GM12892 (cell line): Measurements from ENCODE around the gene SMOC2.

Experiments used
- DNase-seq: peaks from one replicate; pipeline ENCODE4 v3.0.0; 2011; ENCODE audit not compliant: insufficient read length
- FAIRE-seq: peaks from 2 replicates; lab custom pipeline; 2011; peaks lifted over from hg19 to GRCh38; lab: Jason Lieb, UNC
- POLR2A ChIP-seq: IDR thresholded peaks from 2 replicates; pipeline ENCODE4 v1.6.1; 2011; ENCODE audit warnings: low read depth, low read length, control low read depth
- POLR2AphosphoS5 ChIP-seq: IDR thresholded peaks from 2 replicates; pipeline ENCODE4 v1.6.1; 2011; ENCODE audit warnings: low read depth, low read length, control low read depth
- TAF1 ChIP-seq: IDR thresholded peaks from 2 replicates; pipeline ENCODE4 v1.6.1; 2011; ENCODE audit warnings: low read depth, mild to moderate bottlenecking, control low read depth, low read length, borderline replicate concordance

Gene SMOC2

DNA sequence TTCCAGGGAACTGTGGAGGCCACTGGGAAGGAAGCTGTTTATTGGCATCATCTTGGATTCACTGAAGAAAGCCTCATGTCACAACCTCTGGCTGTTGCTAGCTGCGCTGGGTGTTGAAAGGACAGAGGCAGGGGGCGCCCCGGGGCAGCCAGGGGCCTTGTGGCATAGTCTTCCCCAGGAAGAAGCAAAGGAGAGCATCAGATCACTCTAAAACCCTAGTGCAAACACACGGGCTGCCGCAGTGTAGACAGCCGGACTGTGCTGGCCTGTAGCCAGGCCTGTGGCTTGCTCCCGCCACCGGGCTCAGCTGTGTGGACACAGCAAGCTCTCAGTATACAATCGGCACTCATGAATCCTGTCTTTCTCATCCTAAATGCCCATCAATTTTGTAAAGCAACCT, 23.8 kb upstream of the SMOC2 start:
- FAIRE-seq: no peak

DNA sequence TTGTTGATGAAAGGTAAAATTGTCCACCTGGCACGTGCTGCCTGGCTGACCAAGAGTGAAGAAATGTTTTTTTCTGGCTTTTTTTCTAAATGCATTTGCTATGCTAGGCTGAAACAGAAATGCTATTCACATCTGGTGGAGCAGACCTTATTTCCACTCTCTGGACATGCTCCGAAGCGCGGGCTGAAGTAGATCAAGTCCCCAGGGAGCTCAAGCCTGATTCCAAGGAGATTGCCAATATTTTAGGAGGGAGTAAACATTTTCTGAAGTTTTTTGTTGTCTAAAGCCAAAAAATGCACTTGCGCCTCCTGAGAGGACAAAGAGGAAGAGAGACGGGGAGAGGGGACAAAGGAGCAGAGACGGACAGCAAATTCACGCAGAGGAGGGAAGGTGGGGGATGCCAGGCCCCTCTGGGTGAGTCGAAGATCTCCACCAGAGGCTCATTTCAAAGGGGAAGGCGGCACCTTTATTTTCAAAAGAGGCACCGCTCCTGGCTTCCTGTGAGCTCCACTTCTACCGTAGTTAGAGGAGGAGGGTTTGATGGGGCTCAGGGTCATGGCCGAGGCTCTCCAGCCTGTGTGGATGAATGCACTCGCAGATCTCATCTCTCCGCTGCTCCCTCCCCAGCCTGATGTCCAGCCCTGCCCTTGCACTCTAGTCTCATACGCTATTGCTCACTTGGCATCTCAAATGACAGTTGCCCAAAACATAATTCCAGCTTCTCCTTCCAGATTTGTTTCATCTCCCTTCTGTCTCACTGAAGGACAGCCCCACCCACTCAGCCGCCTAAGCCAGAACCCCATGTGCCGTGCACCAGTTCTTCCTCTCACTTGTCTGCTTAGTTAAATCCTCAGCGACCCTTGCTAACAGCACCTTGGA, 23.1 kb upstream of the SMOC2 start:
- DNase-seq (no peak), FAIRE-seq (no peak)
- no peak for TF ChIP-seq POLR2A
- TF ChIP-seq POLR2AphosphoS5: no peak
- no peak for TF ChIP-seq TAF1

More for the DNA sequence above, 23.8 kb upstream of the SMOC2 start:
- TF ChIP-seq POLR2A (no peak), TAF1 (no peak), POLR2AphosphoS5 (no peak)
- DNase-seq: no peak

DNA sequence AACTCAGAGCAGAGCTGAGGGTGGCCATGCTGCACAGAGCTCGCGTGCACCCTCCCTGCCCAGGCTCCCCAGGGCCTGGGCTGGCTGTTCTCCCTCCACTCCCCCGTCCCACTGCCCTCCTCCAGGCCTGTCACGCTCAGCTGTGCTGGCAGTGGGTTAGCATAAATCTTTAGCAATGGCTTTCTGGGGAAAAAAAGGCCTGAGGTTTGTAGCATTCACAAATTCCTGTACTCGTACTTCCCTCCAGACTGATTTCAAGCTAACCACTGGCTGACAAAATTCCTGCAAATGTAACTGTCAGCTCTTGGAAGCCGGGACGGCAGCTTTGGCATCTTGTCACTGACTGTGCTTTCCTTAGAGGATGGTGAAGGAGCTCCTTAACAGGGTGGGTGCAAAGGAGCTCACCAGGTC, 22.3 kb upstream of the SMOC2 start:
- FAIRE-seq: no peak
- no peak for DNase-seq
- TF ChIP-seq POLR2AphosphoS5 (no peak), POLR2A (no peak), TAF1 (no peak)

DNA sequence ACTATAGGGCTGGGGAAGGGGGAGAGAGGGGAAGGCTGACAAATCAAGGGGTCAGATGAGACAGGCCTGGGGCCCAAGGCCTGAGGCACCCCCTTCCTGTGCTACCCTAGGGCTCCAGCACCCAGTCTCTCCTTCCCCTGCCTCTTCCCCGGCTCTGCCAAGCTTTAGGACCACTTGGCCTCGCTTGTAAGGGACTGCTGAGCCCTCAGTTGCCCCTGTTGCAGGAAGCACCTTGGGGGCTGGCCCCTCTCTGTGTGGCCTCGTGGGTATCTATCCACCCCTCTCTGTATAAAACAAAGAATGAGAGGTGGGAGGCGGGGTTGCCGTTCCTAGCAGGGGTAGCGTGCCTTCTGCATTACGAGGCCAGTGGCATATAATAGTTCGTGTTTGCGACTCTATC, 21.4 kb upstream of the SMOC2 start:
- FAIRE-seq (no peak), DNase-seq (no peak)
- no peak for TF ChIP-seq TAF1
- no peak for TF ChIP-seq POLR2A
- TF ChIP-seq POLR2AphosphoS5: no peak

DNA sequence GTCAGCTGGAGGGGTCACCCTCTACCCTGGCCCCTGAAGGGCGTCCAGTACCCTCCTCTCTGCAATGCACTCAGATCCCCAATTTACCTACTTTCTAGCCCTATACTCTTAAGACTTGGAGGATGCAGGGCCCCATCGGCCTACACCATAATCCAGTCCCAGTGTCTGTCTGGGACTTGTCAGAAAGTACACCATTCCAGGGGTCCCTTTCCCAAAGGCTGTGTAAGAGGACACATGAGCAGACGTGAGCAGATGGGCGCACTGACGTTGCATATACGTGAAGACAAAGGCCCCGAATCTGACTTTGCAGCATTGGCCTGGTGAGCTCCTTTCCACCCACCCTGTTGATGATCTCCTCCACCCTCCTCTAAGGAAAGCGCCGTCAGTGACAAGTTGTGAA, 20.9 kb upstream of the SMOC2 start:
- no peak for DNase-seq
- FAIRE-seq: no peak
- TF ChIP-seq POLR2A (no peak), TAF1 (no peak), POLR2AphosphoS5 (no peak)

DNA sequence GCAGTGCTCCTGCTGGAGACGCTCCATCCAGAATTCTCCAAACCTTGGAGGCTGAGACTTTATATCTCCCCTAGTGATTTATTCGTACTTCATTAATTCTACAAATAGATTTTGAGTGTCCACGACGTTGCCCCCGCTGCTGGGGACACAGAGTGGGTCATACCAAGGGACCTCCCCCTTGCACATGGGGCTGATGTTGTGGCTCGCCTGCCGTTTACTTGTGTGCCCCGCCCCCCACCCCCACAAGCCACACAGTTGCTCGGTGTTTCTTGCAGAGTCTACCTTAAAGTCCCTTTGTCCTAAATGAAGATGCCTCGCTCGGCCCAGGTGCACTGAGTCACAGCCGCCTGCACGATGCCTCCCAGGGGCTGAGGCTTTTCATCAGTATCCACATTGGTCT, 20.3 kb upstream of the SMOC2 start:
- TF ChIP-seq POLR2AphosphoS5 (no peak), POLR2A (no peak)
- FAIRE-seq (no peak), DNase-seq (no peak)

DNA sequence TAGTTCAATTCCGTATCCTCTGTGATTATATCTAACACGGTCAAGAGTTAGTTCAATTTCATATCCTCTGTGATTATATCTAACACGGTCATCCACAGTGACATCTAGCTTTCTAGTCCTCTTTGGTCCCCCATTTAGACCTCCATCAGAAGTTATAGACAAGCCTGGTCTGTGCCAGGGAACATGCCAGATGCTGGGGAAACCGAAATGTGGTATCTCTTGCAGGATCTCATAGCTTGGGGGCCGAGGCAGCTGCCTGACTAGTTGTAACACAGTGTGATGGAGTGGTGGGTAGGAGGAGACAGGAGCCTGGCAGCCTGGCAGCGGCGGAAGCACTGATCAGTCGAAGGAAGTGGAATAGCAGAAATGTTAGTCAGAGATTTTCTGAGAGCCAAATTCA, 13.8 kb upstream of the SMOC2 start:
- FAIRE-seq (no peak), DNase-seq (no peak)
- TF ChIP-seq TAF1 (no peak), POLR2AphosphoS5 (no peak), POLR2A (no peak)

DNA sequence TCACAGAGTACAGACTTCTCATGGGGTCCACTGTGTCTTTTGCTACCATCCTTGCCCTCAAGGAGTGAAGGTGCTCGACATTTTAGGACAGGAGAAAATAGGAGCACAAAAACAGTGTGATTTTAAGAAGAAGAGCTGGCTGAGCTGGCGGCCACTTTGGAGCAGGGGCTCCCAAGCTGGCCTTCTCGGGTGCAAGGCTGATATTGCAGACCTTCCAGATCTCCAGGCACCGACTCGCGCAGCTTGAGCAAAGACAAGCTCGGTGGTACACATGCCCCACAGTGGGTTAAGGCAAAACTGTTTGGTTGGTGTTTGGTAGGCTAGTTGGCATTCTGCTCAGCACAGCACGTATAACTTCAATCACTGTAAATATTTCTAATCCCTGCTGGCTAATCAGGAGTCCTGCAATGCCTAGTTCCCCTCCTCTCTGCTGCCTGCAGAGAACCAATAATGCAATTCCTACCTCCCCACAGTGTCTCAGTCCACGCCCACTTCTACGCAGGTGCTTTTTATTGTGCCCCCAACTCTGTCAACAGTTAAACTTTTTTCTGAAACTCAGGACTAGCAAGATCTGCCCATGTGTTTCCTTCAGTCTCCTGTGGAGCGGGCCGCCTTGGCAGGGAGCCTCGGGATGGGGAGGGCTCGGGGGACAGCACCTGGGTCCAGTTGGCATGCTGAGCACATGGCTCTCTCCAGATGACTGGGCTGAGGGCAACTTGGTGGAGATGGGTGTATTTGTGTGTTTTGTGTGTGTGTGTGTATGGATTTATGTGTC, 12.7 kb upstream of the SMOC2 start:
- TF ChIP-seq TAF1: no peak
- TF ChIP-seq POLR2AphosphoS5: no peak
- no peak for TF ChIP-seq POLR2A
- DNase-seq: no peak
- FAIRE-seq: no peak

DNA sequence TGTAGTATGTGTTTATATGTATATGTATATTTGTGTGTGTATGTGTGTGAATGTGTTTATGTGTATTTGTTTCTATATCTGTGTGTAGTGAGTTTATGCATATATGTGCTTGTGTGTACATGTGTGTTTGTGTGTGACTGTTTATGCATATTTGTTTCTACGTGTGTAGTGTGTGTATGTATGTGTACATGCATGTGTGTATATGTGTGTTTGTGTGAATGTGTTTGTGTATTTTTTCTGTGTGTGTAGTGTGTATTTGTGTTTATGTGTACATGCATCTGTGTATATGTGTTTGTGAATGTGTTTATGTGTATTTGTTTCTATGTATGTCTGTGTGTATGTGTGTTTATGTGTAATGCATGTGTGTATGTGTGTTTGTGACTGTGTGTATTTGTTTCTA, 12.1 kb upstream of the SMOC2 start:
- DNase-seq: no peak
- TF ChIP-seq POLR2A (no peak), TAF1 (no peak), POLR2AphosphoS5 (no peak)
- no peak for FAIRE-seq

DNA sequence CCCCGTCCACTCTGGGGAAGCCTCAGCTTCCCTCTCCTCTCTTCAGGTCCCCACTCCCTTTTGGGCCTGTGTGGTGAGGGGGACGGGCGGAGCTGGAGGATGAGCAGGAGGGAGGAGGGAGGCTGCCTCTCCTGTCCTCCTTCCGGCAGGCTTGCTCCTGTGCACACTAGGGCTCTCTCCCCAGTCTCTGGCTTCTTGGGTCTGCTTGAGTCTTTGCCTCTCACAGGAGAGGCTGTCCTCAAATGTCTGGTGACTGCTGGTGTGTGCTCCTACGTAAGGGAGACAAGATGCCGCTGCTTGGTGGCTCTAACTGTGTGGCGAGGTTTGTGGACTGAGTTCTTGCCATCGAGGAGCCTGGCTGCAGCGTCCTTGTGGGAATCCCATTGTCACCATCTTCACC, 8.8 kb upstream of the SMOC2 start:
- FAIRE-seq (no peak), DNase-seq (no peak)
- TF ChIP-seq TAF1: no peak
- no peak for TF ChIP-seq POLR2A
- no peak for TF ChIP-seq POLR2AphosphoS5

DNA sequence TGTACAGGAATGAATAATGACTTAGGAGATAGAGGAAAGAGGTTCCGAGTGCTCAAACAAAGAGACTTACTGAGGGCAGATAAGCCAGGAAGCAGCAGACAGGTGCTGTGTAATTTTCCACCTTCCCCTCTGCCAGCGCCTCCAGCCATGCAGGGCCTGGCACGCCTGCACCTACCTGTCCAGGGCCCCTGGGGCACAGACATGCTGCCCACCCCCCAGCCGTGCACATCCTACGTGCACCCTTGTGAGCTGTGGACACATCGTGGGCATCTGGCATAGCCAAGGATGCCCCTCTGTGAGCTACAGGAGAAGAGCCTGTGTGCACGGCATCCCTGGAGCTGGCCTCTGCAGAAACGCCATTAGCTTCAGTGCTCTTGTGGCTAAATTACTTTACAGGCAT, 7.1 kb upstream of the SMOC2 start:
- DNase-seq (no peak), FAIRE-seq (no peak)
- TF ChIP-seq POLR2A (no peak), TAF1 (no peak), POLR2AphosphoS5 (no peak)

DNA sequence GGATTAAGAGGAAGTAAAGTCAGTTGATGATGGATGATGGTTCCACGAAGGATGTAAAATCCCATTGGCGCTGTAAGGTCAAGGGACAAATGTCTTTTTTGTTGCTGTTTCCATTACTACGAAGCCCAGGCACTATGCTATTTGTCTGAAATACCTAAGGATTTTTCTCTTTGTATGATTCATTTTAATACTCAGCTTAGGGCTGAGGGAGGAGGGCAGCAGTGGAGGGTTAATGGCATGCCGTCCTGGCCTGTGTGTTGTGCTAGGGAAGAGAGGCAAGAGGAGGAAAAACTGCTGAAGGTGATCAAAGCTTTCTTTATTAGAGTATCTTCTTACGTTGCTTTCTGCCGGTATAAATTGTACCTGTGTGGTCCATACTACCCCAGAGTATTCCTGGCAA, 6.5 kb upstream of the SMOC2 start:
- FAIRE-seq: no peak

More for the DNA sequence above, 6.5 kb upstream of the SMOC2 start:
- no peak for DNase-seq
- TF ChIP-seq POLR2AphosphoS5 (no peak), POLR2A (no peak), TAF1 (no peak)
